ENCODE measurements around the gene SELPLG.
"Not testable (repeated sequence)": the region's sequence is repeated elsewhere in the genome, so short reads cannot be mapped to it uniquely, and the experiment has no call there.

Gene SELPLG

DNA sequence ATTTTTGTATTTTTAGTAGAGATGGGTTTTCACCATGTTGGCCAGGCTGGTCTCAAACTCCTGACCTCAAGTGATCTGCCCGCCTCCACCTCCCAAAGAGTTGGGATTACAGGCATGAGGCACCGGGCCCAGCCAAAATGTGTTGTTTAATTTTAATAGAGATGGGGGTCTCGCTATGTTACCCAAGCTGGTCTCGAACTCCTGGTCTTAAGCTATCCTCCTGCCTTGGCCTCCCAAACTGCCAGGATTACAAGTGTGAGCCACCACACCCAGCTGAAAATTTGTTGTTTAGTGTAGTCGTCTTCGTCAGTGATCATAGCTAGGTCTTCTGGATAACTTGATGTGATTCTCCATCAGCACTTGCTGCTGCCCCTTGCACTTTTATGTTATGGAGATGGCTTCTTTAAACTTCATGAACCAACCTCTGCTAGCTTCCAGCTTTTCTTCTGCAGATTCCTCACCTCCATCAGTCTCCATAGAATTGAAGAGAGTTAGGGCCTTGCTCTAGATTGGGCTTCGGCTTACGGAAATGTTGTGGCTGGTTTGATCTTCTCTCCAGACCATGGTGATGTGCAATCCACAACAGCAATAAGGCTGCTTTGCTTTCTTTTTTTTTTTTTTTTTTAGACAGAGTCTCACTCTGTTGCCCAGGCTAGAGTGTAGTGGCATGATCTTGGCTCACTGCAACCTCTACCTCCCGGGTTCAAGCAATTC is 58.3 kb downstream of the SELPLG start:
- DNase-seq (ENCODE audit: extremely low read depth in 1 of 2, low read depth in 1 of 2), result no peak

- not testable (repeated sequence) for DNase-seq (ENCODE audit: extremely low read depth in 1 of 2, low read depth in 1 of 2)
These were observed 59.4 kb downstream of the SELPLG start for GRCh38 chr12:108574276-108574675.

GRCh38 chr12:108573317-108573716 is 60.4 kb downstream of the SELPLG start:
- DNase-seq (ENCODE audit: extremely low read depth in 1 of 2, low read depth in 1 of 2), result no peak

GRCh38 chr12:108572166-108572790 is 61.4 kb downstream of the SELPLG start:
- no peak for DNase-seq (ENCODE audit: extremely low read depth in 1 of 2, low read depth in 1 of 2)

Measured in activated CD8-positive, alpha-beta memory T cell treated with anti-CD3 and anti-CD28 coated beads for 1 hour (primary cell).